ENCODE data around the gene TDRD3.
"Not testable (repeated sequence)": the region's sequence is repeated elsewhere in the genome, so short reads cannot be mapped to it uniquely, and the experiment has no call there.

TDRD3 gene

GRCh38 chr13:60398907-60399589, 2.0 kb downstream of the TDRD3 start:
- peak; percentile 82 for DNase-seq

- no peak for DNase-seq
These were observed 5.0 kb downstream of the TDRD3 start for GRCh38 chr13:60402022-60402421.

GRCh38 chr13:60407095-60407494, 10.1 kb downstream of the TDRD3 start:
- DNase-seq: no peak

- not testable (repeated sequence) for DNase-seq
These were observed 10.8 kb downstream of the TDRD3 start for GRCh38 chr13:60407852-60408251.

GRCh38 chr13:60409574-60410292, 12.7 kb downstream of the TDRD3 start:
- DNase-seq: peak; percentile 69

- peak; percentile 69 for DNase-seq
These were observed 13.3 kb downstream of the TDRD3 start for GRCh38 chr13:60410299-60410698.

- peak; percentile 52 for DNase-seq
These were observed 14.4 kb downstream of the TDRD3 start for GRCh38 chr13:60411464-60411863.

GRCh38 chr13:60411983-60412382, 15.0 kb downstream of the TDRD3 start:
- DNase-seq: peak; percentile 61

- DNase-seq: peak; percentile 23
These were observed 16.0 kb downstream of the TDRD3 start for GRCh38 chr13:60412909-60413616.

- no peak for DNase-seq
These were observed 17.2 kb downstream of the TDRD3 start for GRCh38 chr13:60414177-60414576.

GRCh38 chr13:60417734-60418133, 20.7 kb downstream of the TDRD3 start:
- no peak for DNase-seq

GRCh38 chr13:60418954-60419353, 21.9 kb downstream of the TDRD3 start:
- DNase-seq: no peak

- DNase-seq: no peak
These were observed 28.3 kb downstream of the TDRD3 start for GRCh38 chr13:60425332-60425731.

- no peak for DNase-seq
These were observed 29.1 kb downstream of the TDRD3 start for GRCh38 chr13:60426075-60426474.

GRCh38 chr13:60427285-60427684, 30.3 kb downstream of the TDRD3 start:
- DNase-seq: no peak

GRCh38 chr13:60431108-60431700, 34.2 kb downstream of the TDRD3 start:
- DNase-seq: peak; percentile 84

- no peak for DNase-seq
These were observed 36.5 kb downstream of the TDRD3 start for GRCh38 chr13:60433505-60433904.

- no peak for DNase-seq
These were observed 38.8 kb downstream of the TDRD3 start for GRCh38 chr13:60435762-60436374.

GRCh38 chr13:60439201-60439600, 42.2 kb downstream of the TDRD3 start:
- no peak for DNase-seq

- no peak for DNase-seq
These were observed 44.7 kb downstream of the TDRD3 start for GRCh38 chr13:60441761-60442160.

- peak; percentile 73 for DNase-seq
These were observed 52.0 kb downstream of the TDRD3 start for GRCh38 chr13:60448907-60449510.

- DNase-seq: no peak
These were observed 56.5 kb downstream of the TDRD3 start for GRCh38 chr13:60453490-60453889.

GRCh38 chr13:60454425-60454824, 57.4 kb downstream of the TDRD3 start:
- no peak for DNase-seq
